GM10248 (cell line): ENCODE measurements around the gene CSN3.
"Not testable (repeated sequence)": the region's sequence is repeated elsewhere in the genome, so short reads cannot be mapped to it uniquely, and the experiment has no call there.

ENCODE experiments used
- CTCF ChIA-PET: fragments of 300-600 bp; sonication (Branson Sonifier 250); formaldehyde crosslinking; extraction: SDS; loops from one replicate; lab custom pipeline; 2021; ENCODE audit warnings: antibody characterized with exemption; lab: Yijun Ruan, JAX
- POLR2A ChIA-PET: fragments of 350-650 bp; sonication (Branson Sonifier 250); formaldehyde crosslinking; extraction: SDS; loops from one replicate; lab custom pipeline; 2020; ENCODE audit warnings: antibody characterized with exemption; lab: Yijun Ruan, JAX
- DNase-seq: peaks from one replicate; pipeline ENCODE4 v3.0.0; 2012; ENCODE audit errors: extremely low spot score
- TF ChIP-seq, protein P1 (sequence below): IDR thresholded peaks from 2 replicates; pipeline ENCODE4 v1.5.1; 2012; ENCODE audit warnings: mild to moderate bottlenecking, low read depth; ENCODE audit errors: extremely low read depth, missing control alignments, control extremely low read depth

The CSN3 gene, protein sequence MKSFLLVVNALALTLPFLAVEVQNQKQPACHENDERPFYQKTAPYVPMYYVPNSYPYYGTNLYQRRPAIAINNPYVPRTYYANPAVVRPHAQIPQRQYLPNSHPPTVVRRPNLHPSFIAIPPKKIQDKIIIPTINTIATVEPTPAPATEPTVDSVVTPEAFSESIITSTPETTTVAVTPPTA

DNA sequence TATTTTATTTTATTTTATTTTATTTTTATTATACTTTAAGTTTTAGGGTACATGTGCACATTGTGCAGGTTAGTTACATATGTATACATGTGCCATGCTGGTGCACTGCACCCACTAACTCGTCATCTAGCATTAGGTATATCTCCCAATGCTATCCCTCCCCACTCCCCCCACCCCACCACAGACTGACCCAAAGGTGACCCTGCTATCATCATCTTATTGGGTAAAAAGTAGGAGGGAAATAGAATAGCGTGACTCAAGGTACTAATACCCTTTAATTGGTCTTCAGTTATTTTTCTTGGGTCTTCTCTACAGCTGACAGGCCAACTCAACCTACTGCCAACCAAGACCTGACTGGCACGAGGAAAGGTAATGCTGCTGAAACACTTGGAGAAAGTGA is at the start of gene CSN3:
Gene CSN3, plus strand, starts transcription at position 301 of the 400 bp plus-strand sequence. CDS start 2,223 bp downstream, outside the sequence.
- DNase-seq, CTCF ChIA-PET, POLR2A ChIA-PET: not testable (repeated sequence)

DNA sequence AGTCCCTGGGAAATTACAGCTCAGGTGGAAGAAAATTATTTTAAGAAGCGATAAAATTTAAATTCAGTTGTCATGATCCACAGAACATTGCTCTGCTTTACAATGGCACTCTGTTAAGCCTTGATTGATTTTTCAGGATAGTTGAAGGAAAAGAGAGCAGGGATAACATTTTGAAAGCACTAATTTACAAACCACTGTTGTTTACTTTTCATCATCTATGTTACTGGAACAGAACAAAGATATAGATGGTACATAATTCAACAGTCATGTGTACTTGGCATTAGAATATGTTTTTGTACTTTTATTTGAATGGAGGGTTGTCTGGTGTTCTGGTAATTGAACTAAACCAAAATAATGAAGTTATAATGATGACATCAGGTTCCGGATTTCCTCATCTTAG is 49.5 kb upstream of the CSN3 start:
- CTCF ChIA-PET = interaction anchor here (1.0 to 1.3 kb wide), 2 partner anchors 10 to 366 kb away, joined by 3 to 4 read pairs; no protein-coding TSS in a partner anchor

DNA sequence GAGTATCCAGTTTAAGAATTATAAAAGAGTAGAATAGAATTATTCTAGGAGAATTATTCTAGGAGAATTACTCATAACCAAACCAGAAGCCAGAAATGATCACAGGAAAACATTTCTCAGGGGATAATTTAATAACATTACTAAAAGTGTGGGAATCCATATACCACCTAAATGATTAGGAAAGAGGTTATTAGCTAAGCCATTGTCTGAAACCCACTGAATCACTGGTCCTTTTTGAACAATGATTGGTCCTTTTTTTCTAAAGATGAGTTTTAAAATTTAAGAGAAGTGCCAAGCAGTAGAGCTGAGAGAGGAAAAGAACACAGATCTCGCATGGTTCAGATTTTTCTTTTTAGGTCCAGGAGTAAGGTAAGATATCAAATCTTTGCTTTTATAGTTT is 47.0 kb upstream of the CSN3 start, which contains the start of gene ODAM:
Gene ODAM, plus strand, starts transcription at position 301 of the 400 bp plus-strand sequence. CDS start 819 bp downstream, outside the sequence.
- CTCF ChIA-PET = interaction anchor here (3.7 kb wide), 1 partner anchor 12 kb away, joined by 16 read pairs; no protein-coding TSS in a partner anchor
- POLR2A ChIA-PET = no interaction called here
- DNase-seq = no peak
- TF ChIP-seq, protein P1, sequence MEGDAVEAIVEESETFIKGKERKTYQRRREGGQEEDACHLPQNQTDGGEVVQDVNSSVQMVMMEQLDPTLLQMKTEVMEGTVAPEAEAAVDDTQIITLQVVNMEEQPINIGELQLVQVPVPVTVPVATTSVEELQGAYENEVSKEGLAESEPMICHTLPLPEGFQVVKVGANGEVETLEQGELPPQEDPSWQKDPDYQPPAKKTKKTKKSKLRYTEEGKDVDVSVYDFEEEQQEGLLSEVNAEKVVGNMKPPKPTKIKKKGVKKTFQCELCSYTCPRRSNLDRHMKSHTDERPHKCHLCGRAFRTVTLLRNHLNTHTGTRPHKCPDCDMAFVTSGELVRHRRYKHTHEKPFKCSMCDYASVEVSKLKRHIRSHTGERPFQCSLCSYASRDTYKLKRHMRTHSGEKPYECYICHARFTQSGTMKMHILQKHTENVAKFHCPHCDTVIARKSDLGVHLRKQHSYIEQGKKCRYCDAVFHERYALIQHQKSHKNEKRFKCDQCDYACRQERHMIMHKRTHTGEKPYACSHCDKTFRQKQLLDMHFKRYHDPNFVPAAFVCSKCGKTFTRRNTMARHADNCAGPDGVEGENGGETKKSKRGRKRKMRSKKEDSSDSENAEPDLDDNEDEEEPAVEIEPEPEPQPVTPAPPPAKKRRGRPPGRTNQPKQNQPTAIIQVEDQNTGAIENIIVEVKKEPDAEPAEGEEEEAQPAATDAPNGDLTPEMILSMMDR = no peak

More for the DNA sequence above, 49.5 kb upstream of the CSN3 start:
- DNase-seq = no peak
- TF ChIP-seq, protein P1 = no peak
- POLR2A ChIA-PET = no interaction called here

DNA sequence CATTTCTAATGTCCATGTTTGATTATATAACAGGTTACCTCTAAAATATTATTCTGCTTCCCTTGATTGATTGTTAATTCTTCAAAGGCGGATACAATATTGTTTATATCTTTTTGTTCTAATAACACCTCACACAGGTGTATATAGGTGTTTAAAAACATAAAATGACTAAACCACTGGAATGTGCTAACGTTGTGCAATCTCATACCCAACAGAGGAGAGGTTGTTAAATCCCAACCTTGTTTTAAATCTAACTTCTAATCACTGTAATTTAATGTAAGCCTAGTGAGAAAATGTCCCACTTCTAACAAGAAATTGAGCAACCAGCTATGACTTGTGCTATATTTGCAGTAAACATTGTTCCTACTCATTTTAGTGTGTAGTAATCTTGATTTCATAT is 45.5 kb upstream of the CSN3 start:
- TF ChIP-seq, protein P1 = no peak
- DNase-seq = no peak
- POLR2A ChIA-PET = no interaction called here
- CTCF ChIA-PET = interaction anchor here (1.1 to 3.7 kb wide), 3 partner anchors 10 to 14 kb away, joined by 3 to 16 read pairs (median 5); no protein-coding TSS in a partner anchor

DNA sequence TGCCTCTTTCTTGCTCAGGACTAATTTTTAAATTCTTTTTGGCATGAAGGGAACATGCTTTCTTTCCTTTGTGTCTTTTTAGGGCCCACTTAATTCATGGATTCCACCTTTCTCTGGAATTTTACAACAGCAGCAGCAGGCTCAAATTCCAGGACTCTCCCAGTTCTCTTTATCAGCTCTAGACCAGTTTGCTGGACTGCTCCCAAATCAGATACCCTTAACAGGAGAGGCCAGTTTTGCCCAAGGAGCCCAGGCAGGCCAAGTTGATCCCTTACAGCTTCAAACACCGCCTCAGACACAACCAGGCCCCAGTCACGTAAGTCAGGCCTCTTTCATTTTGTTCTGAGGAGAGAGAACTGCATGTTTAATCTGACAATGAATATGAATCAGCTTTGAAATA is 44.6 kb upstream of the CSN3 start:
- TF ChIP-seq, protein P1 = no peak
- DNase-seq = no peak
- CTCF ChIA-PET = interaction anchor here (0.9 to 1.7 kb wide), 3 partner anchors 15 to 27 kb away, joined by 3 to 5 read pairs (median 4); no protein-coding TSS in a partner anchor
- POLR2A ChIA-PET = no interaction called here

DNA sequence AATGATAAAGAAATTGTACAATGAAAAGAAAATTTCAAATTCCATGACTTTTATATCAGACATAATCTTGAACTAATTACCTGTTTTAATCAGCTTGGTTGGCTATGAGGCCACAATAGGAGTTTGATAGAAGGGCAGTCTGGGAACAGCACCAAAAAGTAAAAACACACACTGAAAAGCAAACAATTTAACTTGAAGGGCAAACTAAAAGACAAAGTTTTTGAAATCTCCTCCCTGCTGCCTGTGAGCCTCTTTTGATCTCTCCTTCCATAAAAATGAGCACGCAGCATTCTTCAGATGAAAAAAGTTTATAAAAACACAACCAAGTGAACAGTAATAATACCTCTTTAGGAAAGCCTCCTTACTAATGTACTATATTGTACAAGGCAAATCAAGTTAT is 38.8 kb upstream of the CSN3 start:
- ChIA-PET POLR2A (no interaction called here), CTCF (no interaction called here)
- TF ChIP-seq, protein P1 = no peak
- DNase-seq = no peak

DNA sequence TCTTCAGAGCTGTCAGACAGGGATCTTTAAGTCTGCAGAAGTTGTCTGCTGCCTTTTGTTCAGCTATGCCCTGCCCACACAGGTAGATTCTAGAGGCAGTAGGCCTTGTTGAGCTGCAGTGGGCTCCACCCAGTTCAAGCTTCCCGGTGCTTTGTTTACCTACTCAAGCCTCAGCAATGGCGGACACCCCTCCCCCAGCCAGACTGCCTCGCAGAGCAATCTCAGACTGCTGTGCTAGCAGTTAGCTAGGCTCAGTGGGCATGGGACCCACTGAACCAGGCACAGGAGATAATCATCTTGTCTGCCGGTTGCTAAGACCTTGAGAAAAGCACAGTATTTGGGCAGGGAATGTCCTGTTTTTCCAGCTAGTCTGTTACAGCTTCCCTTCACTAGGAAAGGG is 29.6 kb upstream of the CSN3 start:
- POLR2A ChIA-PET, DNase-seq: not testable (repeated sequence)
- CTCF ChIA-PET = interaction anchor here (1.2 to 1.6 kb wide), 3 partner anchors 8 to 21 kb away, joined by 3 to 4 read pairs (median 3); no protein-coding TSS in a partner anchor

DNA sequence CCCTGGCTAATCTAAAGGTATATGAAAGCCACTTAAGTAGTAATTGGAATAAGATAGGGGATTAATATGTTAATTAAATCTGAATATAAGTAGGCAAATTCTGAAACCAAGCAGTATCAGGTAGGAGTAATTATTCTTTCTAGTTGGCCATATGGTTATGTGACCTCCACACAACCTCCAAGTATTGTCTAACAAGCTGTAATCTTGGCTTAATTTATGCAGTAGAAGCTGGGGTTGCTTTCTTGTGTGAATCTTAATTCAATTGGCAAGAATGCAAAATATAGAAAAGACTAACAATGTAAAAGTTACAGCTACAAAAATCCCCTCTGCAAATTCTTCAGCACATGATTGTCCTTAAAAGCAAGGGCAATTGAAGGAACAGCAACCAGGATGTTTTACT is 26.3 kb upstream of the CSN3 start:
- POLR2A ChIA-PET, CTCF ChIA-PET, DNase-seq: not testable (repeated sequence)

DNA sequence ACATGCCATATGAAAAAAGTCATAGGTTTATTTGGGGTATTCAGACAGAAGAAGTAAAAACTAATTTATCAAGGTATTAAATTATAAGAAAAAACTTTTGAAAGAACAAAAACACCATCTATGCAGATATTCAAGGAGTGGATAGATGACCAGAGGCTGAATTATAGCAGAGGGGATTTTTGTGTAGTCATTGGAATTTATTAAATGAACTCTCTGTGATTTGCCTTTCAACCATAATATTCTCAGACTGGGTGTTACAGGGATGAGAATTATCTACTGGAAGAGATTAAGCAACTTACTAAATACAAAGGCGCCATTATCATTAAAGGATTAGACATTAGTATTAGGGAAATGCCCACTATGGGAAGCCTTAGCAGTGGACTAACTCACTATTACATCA is 25.8 kb upstream of the CSN3 start:
- CTCF ChIA-PET, DNase-seq, POLR2A ChIA-PET: not testable (repeated sequence)

DNA sequence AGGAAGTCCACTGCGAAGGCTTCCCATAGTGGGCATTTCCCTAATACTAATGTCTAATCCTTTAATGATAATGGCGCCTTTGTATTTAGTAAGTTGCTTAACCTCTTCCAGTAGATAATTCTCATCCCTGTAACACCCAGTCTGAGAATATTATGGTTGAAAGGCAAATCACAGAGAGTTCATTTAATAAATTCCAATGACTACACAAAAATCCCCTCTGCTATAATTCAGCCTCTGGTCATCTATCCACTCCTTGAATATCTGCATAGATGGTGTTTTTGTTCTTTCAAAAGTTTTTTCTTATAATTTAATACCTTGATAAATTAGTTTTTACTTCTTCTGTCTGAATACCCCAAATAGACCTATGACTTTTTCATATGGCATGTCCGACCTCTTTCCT is 21.0 kb upstream of the CSN3 start:
- CTCF ChIA-PET = interaction anchor here (1.9 kb wide), 1 partner anchor 9 kb away, joined by 4 read pairs; no protein-coding TSS in a partner anchor
- DNase-seq, POLR2A ChIA-PET: not testable (repeated sequence)

DNA sequence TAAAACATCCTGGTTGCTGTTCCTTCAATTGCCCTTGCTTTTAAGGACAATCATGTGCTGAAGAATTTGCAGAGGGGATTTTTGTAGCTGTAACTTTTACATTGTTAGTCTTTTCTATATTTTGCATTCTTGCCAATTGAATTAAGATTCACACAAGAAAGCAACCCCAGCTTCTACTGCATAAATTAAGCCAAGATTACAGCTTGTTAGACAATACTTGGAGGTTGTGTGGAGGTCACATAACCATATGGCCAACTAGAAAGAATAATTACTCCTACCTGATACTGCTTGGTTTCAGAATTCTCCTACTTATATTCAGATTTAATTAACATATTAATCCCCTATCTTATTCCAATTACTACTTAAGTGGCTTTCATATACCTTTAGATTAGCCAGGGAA is 20.6 kb upstream of the CSN3 start:
- CTCF ChIA-PET, POLR2A ChIA-PET, DNase-seq: not testable (repeated sequence)
